HG03103 (cell line): ENCODE measurements around the gene ZNF592.

Experiments
- ATAC-seq: cut with Tn5 transposase; IDR thresholded peaks from one replicate; pipeline ENCODE4 v1.9.1; 2021; ENCODE audit warnings: low read depth; ENCODE audit not compliant: unreplicated experiment

ZNF592 gene

GRCh38 chr15:84773716-84774115, 25.3 kb downstream of the ZNF592 start:
- no peak for ATAC-seq

DNA sequence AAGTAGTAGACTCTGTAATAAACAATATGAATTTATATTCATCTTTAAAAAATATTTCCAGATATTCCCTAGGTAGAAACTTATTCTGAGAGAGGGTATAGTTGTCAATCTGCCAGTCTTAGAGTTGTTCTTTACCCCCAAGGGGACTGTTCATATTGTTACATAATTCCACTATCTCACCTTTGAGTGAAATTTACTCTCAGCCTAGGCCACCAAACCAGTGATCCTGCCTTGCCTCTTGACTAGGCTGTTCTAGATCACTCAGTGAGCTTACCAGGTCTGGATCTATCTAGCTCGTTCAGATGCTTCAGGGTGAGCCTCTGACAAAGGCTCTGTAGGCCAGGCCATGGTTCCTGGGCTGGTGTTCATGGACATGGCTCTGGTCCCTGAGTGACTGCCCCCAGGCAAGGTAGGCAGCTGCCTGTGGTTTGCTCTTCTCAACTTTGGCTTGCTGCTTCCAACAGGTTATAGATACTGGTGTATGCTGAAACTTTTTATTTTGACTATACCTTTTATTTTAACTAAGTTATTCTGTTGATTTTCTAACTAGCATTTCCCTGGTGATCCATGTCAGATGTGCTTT, 27.6 kb downstream of the ZNF592 start:
- no peak for ATAC-seq

DNA sequence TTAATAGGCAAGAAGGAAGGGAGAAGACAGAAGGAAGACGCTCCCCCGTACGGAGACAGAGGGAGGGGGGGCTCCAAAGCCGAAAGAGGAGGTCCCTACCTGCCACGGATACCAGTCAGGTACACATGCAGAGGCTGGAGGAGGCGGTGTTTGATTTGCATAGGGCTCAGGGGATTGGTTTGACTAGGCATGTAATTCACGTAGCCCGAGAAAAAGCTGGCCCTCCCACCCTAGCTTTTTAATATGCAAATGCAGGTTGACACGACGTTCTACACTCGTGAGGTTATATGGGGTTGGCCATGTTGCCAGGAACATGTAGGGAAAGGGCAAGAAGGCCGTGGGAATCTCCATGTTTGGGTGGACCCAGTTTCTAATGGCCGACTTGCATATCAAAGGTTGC, 29.8 kb downstream of the ZNF592 start:
- no peak for ATAC-seq

DNA sequence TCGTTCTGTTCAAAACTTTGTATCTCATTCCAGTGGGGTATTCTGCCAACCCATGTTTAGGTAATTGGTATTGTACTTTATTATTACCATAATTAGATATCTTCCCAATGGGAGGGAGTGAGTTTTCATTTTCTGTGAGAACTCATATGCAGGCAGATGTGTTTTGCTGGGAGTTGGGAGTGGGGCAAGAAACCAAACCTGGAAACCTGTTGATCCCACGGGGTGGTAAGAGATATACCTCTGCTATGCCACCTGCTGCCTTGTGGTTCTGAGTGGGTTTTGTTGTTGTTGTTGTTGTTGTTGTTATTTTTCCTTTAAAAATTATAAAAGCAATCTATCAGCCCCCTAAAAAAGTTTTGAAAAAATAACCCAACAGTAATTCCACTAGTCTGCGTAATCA, 32.1 kb downstream of the ZNF592 start:
- no peak for ATAC-seq

DNA sequence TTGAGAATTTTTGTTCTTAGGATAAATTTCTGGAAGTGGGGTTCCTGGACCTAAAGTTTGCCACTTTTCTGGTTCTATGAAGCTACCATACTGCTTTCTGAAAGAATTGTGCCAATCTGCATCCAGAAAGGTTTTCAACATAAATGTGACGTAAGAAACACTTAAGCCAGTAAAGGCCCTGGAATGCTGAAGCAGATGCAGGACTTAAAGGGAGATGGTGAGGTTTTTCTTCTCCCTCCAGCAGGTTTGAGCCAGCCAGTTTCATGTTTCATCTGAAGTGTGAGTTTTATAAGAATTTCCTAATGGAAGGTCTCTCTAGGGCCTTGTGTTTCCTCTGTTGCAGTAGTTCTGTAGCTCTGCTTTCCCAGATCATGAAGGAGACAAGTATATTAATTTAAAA, 33.1 kb downstream of the ZNF592 start:
- ATAC-seq, result no peak

DNA sequence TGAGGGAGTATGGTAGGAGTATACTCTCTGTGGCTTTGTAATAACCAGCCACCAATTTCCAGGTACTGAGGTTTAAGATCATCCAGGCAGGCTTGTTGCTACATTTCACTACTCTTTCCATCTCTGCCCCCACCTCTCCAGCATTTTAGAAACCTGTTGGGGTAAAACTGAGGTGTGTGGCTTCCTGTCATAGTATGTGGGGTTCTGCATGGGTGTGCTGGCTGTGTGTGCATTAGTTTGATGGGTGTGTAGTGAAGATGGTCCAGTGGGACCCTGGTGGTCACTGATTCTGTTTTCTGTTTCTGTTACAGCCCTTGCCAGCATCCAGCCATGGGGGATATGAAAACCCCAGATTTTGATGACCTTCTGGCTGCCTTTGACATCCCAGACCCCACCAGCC, 34.0 kb downstream of the ZNF592 start:
- ATAC-seq, result no peak

DNA sequence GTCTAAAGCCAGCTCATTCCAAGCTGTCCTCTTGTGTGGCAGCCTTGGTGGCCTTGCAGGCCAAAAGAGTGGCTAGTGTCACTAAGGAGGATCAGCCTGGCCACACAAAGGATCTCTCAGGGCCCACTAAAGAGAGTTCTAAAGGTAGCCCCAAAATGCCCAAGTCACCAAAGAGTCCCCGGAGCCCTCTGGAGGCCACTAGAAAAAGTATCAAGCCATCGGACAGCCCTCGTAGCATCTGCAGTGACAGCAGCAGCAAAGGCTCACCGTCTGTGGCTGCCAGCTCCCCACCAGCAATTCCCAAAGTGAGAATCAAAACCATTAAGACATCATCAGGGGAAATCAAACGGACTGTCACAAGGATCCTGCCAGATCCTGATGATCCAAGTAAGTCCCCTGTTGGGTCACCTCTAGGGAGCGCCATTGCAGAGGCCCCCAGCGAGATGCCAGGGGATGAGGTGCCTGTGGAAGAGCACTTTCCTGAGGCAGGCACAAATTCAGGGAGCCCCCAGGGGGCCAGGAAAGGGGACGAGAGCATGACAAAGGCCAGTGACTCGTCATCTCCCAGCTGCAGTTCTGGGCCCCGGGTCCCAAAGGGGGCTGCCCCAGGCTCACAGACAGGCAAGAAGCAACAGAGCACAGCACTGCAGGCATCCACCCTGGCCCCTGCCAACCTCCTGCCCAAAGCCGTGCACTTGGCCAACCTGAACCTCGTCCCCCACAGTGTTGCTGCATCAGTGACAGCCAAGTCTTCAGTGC, 35.3 kb downstream of the ZNF592 start:
- ATAC-seq, result no peak

GRCh38 chr15:84784262-84784661, 35.9 kb downstream of the ZNF592 start:
- no peak for ATAC-seq

GRCh38 chr15:84785053-84785452, 36.7 kb downstream of the ZNF592 start:
- ATAC-seq, result no peak

- no peak for ATAC-seq
Measured at GRCh38 chr15:84788500-84788899, 40.1 kb downstream of the ZNF592 start.

- ATAC-seq, result no peak
Measured at GRCh38 chr15:84789762-84790161, 41.4 kb downstream of the ZNF592 start.

DNA sequence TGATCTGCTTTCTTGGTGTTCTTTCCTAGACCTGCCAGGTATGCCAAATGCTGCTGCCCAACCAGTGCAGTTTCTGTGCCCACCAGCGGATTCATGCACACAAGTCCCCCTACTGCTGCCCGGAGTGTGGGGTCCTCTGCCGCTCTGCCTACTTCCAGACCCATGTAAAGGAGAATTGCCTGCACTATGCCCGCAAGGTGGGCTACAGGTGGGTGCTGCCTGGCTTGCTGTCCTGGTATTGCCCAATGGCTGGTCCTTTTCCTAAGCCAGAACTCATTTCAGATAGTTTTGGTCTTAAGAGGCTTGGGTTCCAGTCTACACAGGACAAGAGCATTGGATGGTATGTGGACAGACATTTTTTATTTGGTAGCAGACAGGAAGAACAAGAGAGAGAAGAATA, 42.3 kb downstream of the ZNF592 start:
- ATAC-seq, result no peak

GRCh38 chr15:84791763-84792162, 43.4 kb downstream of the ZNF592 start:
- no peak for ATAC-seq

DNA sequence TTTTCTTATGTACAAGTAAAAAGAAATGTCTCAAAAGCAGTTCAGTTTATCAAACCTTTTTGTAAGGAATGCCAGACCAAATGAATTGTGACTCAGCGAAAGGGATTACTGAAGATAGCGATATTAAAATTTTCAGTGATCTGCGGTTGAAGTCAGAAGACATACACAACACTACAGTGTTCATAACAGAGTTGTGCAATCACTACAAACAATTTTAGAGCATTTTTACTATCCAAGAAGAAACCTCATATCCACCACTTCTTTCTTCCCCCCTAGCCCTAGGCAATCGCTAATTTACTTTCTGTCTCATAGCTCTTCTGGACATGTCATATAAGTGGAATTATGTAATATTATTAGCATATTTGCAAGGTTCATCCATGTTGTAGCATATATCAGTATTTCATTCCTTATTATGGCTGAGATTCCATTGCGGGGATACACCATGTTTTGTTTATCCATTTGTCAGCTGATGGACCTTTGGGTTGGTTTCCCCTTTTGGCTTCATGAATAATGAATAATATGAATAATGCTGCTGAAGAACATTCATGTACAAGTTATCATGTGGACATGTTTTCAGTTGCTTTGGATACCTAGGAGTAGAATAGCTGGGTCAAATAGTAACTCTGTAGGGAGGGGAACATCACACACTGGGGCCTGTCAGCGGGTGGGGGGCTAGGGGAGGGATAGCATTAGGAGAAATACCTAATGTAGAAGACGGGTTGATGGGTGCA, 45.2 kb downstream of the ZNF592 start:
- no peak for ATAC-seq

GRCh38 chr15:84794162-84794547, 45.8 kb downstream of the ZNF592 start:
- ATAC-seq, result no peak

- ATAC-seq, result no peak
Measured at GRCh38 chr15:84795186-84795585, 46.8 kb downstream of the ZNF592 start.

DNA sequence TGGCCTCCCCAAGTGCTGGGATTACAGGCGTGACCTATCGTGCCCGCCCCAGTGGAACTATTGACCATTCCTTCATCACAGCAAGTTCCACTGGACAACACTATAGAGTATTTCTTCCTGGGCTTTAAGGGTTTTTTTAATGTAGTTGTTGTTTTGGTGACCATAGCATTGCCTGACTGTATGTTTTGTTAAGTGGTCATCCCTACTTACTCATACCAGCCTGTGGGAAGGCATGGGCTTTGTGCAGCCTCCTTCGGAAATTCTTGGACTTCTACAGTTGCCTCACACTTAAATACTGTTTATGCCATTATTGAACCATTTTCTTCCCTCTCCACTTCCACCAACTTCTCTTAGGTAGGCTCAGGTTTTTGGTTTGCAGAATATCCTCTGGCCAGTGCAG, 48.8 kb downstream of the ZNF592 start:
- no peak for ATAC-seq

- ATAC-seq, result no peak
Measured at GRCh38 chr15:84797801-84798200, 49.4 kb downstream of the ZNF592 start.

DNA sequence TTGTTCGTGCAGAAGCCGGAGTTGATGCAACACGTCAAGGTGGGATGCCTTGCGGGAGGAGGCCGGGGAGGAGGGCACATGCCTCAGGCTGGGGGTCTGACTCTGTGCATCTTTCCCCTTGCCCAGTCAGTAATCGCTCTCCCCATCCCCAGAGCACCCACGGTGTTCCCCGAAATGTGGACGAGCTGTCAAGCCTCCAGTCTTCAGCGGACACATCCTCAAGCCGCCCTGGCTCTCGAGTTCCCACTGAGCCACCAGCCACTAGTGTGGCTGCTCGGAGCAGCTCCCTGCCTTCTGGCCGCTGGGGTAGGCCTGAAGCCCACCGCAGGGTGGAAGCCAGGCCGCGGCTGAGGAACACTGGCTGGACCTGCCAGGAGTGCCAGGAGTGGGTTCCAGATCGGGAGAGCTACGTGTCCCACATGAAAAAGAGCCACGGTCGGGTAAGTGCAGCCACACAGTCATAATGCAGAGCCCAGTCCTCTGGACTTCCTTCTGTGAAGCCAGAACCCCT, 50.1 kb downstream of the ZNF592 start:
- no peak for ATAC-seq

GRCh38 chr15:84799511-84800187, 51.3 kb downstream of the ZNF592 start:
- ATAC-seq, result no peak

- ATAC-seq, result no peak
Measured at GRCh38 chr15:84800365-84800806, 52.0 kb downstream of the ZNF592 start.
